RWPE1 (cell line): ENCODE results near the gene PCBP3.

Source experiments
- CTCF ChIA-PET: fragments of 350-600 bp; sonication (Branson Sonifier 250); formaldehyde crosslinking; extraction: SDS; loops from one replicate; lab custom pipeline; 2021; lab: Yijun Ruan, JAX
- POLR2A ChIA-PET: fragments of 400-600 bp; formaldehyde crosslinking; extraction: SDS; loops from one replicate; lab custom pipeline; 2020; ENCODE audit warnings: antibody characterized with exemption; ENCODE audit not compliant: low non-redundant PET; lab: Yijun Ruan, JAX
- DNase-seq: peaks from one replicate; pipeline ENCODE4 v3.0.0; 2012; ENCODE audit warnings: low spot score
- H3K27ac ChIP-seq: fragments of 450-650 bp; 2 replicates; pipeline ENCODE4 v1.5.1; 2017
- TF ChIP-seq, protein P1 (sequence below): fragments of 450-650 bp; conservative IDR thresholded peaks from 2 replicates; pipeline ENCODE4 v1.5.1; 2017; ENCODE audit warnings: low read depth, mild to moderate bottlenecking

Gene PCBP3

DNA sequence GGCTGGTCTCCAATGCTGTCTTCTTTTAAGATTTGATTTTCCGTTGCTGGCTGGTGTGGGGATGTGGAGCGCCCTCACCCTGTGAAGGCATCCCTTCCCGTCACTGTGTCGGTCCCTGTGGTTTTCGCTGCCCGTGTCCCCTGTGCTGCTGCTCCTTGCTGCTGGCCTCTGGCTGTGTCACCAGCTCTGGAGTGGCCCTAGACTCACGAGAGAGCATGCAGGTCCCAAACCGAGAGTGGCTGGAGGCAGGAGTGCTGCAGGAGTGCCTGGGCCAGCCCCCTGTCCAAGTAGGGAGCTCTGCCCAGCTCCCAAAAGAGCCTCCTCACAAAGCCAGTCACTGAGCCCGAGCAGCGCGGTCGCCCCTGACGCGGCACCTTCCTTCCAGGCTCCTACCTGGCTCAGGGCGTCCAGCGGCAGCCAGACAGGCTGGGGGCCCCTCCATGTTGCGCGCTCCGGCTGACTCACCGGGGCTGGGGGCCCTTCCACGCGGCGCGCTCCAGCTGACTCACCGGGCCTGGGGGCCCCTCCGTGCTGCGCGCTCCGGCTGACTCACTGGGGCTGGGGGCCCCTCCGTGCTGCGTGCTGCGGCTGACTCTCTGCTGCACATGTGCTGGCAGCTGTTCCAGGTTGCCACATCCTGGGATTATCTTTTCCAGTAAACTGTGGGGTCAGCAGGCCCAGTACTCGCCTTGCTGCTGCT lies 231.3 kb downstream of the PCBP3 start:
- ChIA-PET CTCF (no interaction called here), POLR2A (no interaction called here)
- TF ChIP-seq, protein P1, sequence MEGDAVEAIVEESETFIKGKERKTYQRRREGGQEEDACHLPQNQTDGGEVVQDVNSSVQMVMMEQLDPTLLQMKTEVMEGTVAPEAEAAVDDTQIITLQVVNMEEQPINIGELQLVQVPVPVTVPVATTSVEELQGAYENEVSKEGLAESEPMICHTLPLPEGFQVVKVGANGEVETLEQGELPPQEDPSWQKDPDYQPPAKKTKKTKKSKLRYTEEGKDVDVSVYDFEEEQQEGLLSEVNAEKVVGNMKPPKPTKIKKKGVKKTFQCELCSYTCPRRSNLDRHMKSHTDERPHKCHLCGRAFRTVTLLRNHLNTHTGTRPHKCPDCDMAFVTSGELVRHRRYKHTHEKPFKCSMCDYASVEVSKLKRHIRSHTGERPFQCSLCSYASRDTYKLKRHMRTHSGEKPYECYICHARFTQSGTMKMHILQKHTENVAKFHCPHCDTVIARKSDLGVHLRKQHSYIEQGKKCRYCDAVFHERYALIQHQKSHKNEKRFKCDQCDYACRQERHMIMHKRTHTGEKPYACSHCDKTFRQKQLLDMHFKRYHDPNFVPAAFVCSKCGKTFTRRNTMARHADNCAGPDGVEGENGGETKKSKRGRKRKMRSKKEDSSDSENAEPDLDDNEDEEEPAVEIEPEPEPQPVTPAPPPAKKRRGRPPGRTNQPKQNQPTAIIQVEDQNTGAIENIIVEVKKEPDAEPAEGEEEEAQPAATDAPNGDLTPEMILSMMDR, result no peak
- DNase-seq, result peak; percentile 94
- peak overlapping the region; percentile 92 for H3K27ac ChIP-seq

GRCh38 chr21:45875416-45875760 lies 231.9 kb downstream of the PCBP3 start:
- DNase-seq, result no peak
- POLR2A ChIA-PET, result no interaction called here
- CTCF ChIA-PET, result no interaction called here
- TF ChIP-seq, protein P1, result no peak
- peak overlapping the region; percentile 92 for H3K27ac ChIP-seq

DNA sequence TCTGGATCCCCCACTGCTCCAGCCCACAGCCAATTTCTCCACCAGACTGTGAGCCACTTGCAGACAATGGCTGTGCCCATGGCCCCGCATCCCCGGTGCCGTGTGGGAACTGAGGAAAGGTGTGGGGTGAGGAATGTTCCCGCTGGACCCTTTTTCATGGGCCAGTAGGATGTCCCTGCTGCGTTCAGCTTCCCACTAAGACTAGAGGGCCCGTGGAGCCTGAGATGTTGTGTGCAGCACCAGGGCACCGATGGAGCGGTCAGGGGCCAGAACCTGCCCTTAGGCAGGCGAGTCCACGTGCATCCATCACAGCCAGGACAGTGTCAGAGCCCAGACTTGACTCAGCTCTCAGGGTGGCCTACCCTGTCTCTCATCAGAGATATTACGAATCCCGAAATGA lies 232.4 kb downstream of the PCBP3 start:
- CTCF ChIA-PET, result no interaction called here
- H3K27ac ChIP-seq, result peak overlapping the region; percentile 92
- DNase-seq, result no peak
- TF ChIP-seq, protein P1, result no peak
- POLR2A ChIA-PET, result no interaction called here

DNA sequence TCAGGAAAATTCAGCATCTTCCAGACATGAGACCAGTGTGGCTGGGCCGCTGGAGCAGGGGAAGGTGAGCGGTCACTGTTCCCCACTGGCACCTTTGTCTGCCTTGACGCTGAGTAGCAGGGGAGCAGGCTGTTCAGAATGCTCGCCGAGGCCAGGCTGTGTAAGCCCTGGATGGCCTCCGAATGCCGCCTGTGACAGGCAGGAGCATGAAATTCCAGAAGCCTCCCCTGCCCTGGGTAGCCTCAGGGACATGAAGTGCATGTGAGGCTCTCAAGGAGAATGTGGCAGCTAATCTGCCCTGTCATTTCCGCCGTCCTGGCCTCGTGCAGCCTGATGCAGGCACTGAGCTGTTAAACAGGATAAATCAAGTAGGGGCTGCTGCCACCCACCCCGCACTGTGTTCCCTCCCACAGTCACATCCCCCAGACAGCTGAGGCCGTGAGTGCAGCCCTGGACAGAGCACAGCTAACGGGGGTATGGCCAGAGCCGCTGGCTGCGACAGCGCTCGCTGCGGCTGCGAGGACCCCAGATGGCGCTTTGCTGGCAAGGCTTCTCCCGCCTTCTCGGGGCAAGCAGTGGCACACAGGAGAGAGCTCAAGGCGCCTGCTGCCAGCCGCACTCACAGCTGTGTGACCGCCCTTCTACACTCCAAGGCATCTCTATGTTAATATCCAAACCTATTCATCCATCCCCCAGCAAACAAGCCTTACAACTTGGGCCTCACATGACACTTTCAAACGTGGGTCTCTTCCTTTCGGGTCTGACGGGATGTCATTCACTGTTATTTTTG lies 233.1 kb downstream of the PCBP3 start:
- TF ChIP-seq, protein P1, result no peak
- CTCF ChIA-PET, result no interaction called here
- no peak for DNase-seq
- POLR2A ChIA-PET, result no interaction called here
- peak overlapping the region; percentile 92 for H3K27ac ChIP-seq

DNA sequence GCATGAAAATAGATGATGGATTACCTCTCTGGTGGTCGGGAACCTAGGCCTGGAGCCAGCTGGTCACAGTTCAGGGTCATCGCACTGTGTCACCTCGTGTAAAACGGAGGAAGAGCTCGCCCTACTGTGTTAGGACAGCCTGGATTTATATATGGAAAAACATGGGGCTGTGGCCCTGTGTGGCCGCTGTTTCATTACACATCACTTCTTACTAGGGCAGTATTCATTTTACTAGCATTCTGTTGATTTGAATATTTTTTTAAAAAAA lies 233.6 kb downstream of the PCBP3 start:
- peak overlapping the region; percentile 92 for H3K27ac ChIP-seq
- CTCF ChIA-PET, result no interaction called here
- no peak for DNase-seq
- POLR2A ChIA-PET, result no interaction called here
- TF ChIP-seq, protein P1, result no peak

- peak overlapping the region; percentile 92 for H3K27ac ChIP-seq
- TF ChIP-seq, protein P1, result no peak
- no peak for DNase-seq
- CTCF ChIA-PET, result no interaction called here
- POLR2A ChIA-PET, result no interaction called here
These were observed 234.4 kb downstream of the PCBP3 start for GRCh38 chr21:45877821-45878469.
